Spleen (tissue), 7 donors: ENCODE results near the gene AEBP1.

Experiments used
- POLR2A ChIP-seq, 3 donors: fragments of 450-650 bp; IDR thresholded peaks; one replicate each; pipeline ENCODE4 v1.5.1; 2017; ENCODE audit warnings: antibody characterized with exemption in 3 of 3, mild to moderate bottlenecking in 1 of 3
- POLR2AphosphoS5 ChIP-seq, 3 donors: sonication (generic); formaldehyde crosslinking; IDR thresholded peaks; one replicate each; pipeline ENCODE4 v1.5.1; 2017; ENCODE audit warnings: antibody characterized with exemption in 3 of 3
- TF ChIP-seq, protein P1 (sequence below), 11 experiments: fragments of 200-600 bp in 7 of 11; fragments of 450-650 bp in 4 of 11; sonication (generic) in 4 of 11; IDR thresholded peaks in 8 of 11; conservative IDR thresholded peaks in 3 of 11; 1 replicate in 7 of 11; 2 replicates in 4 of 11; pipeline versions ENCODE4 v1.4.0 to v1.8.0; 2016 to 2021; ENCODE audit warnings: antibody characterized with exemption in 11 of 11, inconsistent platforms in 4 of 11, mild to moderate bottlenecking in 1 of 11
- donor health status: DM: no; HTN: no; CAD: no; lungs with moderate emphysema.
- donor health status: DM: no; HTN: no; CAD: no.
- donor health status: DM: no; HTN: no; CAD: no.

DNA sequence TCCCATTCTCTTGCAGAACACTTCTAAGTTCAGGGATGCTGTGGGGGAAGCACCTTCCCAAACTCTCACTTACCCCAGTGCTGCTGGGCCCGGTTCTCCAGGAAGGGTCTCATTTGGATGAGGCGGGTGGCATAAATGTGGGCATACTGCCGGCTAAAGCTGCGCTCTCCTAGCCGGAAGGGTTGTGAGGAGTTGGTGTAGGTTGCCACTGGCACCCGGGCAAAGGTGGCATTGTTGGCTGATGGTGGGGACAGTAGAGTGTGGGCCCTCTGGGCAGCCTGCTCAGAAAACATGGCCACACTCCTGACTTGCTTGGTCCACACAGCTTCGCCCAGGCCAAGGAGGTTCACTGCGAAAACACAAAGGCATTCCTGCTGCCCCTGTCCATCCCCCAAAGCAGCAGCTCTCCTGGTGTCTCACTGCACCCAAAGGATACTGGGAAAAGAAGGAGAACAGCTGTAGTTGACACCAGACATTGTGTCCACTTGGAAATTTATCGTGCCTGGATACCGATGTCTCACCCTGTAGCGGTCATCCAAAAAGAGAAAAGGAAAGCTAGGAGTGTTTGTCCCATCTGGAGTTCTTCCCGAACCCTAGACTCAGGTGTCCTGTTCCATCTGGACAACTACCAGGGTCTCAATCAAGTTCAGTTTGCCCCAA, 17.7 kb downstream of the AEBP1 start:
- TF ChIP-seq, protein P1, sequence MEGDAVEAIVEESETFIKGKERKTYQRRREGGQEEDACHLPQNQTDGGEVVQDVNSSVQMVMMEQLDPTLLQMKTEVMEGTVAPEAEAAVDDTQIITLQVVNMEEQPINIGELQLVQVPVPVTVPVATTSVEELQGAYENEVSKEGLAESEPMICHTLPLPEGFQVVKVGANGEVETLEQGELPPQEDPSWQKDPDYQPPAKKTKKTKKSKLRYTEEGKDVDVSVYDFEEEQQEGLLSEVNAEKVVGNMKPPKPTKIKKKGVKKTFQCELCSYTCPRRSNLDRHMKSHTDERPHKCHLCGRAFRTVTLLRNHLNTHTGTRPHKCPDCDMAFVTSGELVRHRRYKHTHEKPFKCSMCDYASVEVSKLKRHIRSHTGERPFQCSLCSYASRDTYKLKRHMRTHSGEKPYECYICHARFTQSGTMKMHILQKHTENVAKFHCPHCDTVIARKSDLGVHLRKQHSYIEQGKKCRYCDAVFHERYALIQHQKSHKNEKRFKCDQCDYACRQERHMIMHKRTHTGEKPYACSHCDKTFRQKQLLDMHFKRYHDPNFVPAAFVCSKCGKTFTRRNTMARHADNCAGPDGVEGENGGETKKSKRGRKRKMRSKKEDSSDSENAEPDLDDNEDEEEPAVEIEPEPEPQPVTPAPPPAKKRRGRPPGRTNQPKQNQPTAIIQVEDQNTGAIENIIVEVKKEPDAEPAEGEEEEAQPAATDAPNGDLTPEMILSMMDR (IDR thresholded peaks at IDR 0.05 in 8 of 11, conservative IDR thresholded peaks at IDR 0.05 in 3 of 11) = no peak
- TF ChIP-seq POLR2A (IDR thresholded peaks at IDR 0.05) (no peak), POLR2AphosphoS5 (IDR thresholded peaks at IDR 0.05) (no peak)
